ENCODE data around the gene GPD2.

The GPD2 gene

DNA sequence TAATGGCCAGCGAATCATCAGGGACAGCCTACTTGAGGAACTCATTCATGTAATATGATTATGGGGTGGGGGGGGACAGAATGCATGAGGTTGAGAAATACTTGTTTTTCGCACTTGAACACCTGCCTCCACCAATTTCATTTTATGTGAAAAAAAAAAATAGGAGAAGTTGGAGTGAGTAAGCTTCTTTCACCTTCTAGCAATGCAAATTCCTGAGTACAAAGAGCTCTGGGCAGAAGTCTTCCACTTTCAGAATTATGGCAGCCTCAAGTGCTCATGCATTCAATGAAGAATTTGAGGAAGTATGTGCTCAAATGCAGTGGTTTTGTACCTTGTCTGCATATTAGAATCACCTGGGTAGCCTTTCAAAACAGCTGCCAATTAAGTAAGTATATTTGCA lies 40.1 kb upstream of the GPD2 start:
- Histone ChIP-seq H3K36me3 (ENCODE audit: control insufficient read depth in 2 of 2, insufficient read depth in 1 of 2, low read length in 2 of 2) (no peaks in the 10 kb centered on the region), H3K4me1 (ENCODE audit: control insufficient read depth, insufficient read depth, low read length) (no peaks in the 10 kb centered on the region), H3K27ac (ENCODE audit: extremely low read depth, low read depth, low read length) (no peak overlapping the region), H3K9me3 (ENCODE audit: control insufficient read depth, insufficient read depth, low read depth, low read length) (no peaks in the 10 kb centered on the region), H3K4me3 (ENCODE audit: low read depth, low read length) (no peak overlapping the region)
- TF ChIP-seq ZBTB21 (tag by site-specific recombination; IDR thresholded peaks at IDR 0.05) (no peak), GFI1B (tag by site-specific recombination; IDR thresholded peaks at IDR 0.05) (no peak), ZNF677 (tag by site-specific recombination; IDR thresholded peaks at IDR 0.05) (no peak), ZNF585B (tag by site-specific recombination; IDR thresholded peaks at IDR 0.05) (no peak), ZNF341 (tag by site-specific recombination; IDR thresholded peaks at IDR 0.05; ENCODE audit: low read depth) (no peak), ZNF707 (tag by site-specific recombination; IDR thresholded peaks at IDR 0.05) (no peak), ZNF121 (tag by site-specific recombination; IDR thresholded peaks at IDR 0.05) (no peak), ZFP69B (tag by site-specific recombination; IDR thresholded peaks at IDR 0.05) (no peak)
- TF ChIP-seq, protein P1, sequence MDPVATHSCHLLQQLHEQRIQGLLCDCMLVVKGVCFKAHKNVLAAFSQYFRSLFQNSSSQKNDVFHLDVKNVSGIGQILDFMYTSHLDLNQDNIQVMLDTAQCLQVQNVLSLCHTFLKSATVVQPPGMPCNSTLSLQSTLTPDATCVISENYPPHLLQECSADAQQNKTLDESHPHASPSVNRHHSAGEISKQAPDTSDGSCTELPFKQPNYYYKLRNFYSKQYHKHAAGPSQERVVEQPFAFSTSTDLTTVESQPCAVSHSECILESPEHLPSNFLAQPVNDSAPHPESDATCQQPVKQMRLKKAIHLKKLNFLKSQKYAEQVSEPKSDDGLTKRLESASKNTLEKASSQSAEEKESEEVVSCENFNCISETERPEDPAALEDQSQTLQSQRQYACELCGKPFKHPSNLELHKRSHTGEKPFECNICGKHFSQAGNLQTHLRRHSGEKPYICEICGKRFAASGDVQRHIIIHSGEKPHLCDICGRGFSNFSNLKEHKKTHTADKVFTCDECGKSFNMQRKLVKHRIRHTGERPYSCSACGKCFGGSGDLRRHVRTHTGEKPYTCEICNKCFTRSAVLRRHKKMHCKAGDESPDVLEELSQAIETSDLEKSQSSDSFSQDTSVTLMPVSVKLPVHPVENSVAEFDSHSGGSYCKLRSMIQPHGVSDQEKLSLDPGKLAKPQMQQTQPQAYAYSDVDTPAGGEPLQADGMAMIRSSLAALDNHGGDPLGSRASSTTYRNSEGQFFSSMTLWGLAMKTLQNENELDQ (tag by site-specific recombination; IDR thresholded peaks at IDR 0.05; ENCODE audit: low read depth) = no peak
- TF ChIP-seq, protein P2, sequence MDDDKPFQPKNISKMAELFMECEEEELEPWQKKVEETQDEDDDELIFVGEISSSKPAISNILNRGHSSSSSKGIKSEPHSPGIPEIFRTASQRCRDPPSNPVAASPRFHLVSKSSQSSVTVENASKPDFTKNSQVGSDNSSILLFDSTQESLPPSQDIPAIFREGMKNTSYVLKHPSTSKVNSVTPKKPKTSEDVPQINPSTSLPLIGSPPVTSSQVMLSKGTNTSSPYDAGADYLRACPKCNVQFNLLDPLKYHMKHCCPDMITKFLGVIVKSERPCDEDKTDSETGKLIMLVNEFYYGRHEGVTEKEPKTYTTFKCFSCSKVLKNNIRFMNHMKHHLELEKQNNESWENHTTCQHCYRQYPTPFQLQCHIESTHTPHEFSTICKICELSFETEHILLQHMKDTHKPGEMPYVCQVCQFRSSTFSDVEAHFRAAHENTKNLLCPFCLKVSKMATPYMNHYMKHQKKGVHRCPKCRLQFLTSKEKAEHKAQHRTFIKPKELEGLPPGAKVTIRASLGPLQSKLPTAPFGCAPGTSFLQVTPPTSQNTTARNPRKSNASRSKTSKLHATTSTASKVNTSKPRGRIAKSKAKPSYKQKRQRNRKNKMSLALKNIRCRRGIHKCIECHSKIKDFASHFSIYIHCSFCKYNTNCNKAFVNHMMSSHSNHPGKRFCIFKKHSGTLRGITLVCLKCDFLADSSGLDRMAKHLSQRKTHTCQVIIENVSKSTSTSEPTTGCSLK (tag by site-specific recombination; IDR thresholded peaks at IDR 0.05) = no peak
- TF ChIP-seq, protein P3, sequence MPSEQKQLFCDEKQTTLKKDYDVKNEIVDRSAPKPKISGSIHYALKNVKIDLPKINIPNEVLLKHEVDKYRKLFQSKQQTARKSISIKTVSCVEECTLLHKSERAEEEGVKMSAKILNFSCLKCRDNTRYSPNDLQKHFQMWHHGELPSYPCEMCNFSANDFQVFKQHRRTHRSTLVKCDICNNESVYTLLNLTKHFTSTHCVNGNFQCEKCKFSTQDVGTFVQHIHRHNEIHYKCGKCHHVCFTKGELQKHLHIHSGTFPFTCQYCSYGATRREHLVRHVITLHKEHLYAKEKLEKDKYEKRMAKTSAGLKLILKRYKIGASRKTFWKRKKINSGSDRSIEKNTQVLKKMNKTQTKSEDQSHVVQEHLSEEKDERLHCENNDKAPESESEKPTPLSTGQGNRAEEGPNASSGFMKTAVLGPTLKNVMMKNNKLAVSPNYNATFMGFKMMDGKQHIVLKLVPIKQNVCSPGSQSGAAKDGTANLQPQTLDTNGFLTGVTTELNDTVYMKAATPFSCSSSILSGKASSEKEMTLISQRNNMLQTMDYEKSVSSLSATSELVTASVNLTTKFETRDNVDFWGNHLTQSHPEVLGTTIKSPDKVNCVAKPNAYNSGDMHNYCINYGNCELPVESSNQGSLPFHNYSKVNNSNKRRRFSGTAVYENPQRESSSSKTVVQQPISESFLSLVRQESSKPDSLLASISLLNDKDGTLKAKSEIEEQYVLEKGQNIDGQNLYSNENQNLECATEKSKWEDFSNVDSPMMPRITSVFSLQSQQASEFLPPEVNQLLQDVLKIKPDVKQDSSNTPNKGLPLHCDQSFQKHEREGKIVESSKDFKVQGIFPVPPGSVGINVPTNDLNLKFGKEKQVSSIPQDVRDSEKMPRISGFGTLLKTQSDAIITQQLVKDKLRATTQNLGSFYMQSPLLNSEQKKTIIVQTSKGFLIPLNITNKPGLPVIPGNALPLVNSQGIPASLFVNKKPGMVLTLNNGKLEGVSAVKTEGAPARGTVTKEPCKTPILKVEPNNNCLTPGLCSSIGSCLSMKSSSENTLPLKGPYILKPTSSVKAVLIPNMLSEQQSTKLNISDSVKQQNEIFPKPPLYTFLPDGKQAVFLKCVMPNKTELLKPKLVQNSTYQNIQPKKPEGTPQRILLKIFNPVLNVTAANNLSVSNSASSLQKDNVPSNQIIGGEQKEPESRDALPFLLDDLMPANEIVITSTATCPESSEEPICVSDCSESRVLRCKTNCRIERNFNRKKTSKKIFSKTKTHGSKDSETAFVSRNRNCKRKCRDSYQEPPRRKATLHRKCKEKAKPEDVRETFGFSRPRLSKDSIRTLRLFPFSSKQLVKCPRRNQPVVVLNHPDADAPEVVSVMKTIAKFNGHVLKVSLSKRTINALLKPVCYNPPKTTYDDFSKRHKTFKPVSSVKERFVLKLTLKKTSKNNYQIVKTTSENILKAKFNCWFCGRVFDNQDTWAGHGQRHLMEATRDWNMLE (tag by site-specific recombination; conservative IDR thresholded peaks at IDR 0.05; ENCODE audit: low read depth) = no peak
- TF ChIP-seq, protein P4, sequence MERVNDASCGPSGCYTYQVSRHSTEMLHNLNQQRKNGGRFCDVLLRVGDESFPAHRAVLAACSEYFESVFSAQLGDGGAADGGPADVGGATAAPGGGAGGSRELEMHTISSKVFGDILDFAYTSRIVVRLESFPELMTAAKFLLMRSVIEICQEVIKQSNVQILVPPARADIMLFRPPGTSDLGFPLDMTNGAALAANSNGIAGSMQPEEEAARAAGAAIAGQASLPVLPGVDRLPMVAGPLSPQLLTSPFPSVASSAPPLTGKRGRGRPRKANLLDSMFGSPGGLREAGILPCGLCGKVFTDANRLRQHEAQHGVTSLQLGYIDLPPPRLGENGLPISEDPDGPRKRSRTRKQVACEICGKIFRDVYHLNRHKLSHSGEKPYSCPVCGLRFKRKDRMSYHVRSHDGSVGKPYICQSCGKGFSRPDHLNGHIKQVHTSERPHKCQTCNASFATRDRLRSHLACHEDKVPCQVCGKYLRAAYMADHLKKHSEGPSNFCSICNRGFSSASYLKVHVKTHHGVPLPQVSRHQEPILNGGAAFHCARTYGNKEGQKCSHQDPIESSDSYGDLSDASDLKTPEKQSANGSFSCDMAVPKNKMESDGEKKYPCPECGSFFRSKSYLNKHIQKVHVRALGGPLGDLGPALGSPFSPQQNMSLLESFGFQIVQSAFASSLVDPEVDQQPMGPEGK (tag by site-specific recombination; IDR thresholded peaks at IDR 0.05) = no peak
- ChIA-PET CTCF (interaction anchor here (0.6 to 0.9 kb wide), 3 partner anchors 14 to 1172 kb away, joined by 3 read pairs; no protein-coding TSS in a partner anchor), POLR2A (no interaction called here)

DNA sequence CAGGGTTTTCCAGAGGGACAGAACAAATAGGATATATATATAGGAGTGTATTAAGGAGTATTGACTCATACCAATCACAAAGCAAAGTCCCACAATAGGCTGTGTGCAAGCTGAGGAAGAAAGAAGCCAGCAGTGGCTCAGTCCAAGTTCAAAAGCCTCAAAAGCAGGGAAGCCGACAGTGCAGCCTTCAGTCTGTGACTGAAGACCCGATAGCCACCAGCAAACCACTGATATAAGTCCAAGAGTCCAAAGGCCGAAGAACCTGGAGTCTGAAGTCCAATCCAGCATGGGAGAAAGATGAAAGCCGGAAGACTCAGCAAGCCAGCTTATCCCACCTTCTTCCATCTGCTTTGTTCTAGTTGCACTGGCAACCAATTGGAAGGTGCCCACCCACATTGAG lies 39.0 kb upstream of the GPD2 start:
- TF ChIP-seq, protein P5, sequence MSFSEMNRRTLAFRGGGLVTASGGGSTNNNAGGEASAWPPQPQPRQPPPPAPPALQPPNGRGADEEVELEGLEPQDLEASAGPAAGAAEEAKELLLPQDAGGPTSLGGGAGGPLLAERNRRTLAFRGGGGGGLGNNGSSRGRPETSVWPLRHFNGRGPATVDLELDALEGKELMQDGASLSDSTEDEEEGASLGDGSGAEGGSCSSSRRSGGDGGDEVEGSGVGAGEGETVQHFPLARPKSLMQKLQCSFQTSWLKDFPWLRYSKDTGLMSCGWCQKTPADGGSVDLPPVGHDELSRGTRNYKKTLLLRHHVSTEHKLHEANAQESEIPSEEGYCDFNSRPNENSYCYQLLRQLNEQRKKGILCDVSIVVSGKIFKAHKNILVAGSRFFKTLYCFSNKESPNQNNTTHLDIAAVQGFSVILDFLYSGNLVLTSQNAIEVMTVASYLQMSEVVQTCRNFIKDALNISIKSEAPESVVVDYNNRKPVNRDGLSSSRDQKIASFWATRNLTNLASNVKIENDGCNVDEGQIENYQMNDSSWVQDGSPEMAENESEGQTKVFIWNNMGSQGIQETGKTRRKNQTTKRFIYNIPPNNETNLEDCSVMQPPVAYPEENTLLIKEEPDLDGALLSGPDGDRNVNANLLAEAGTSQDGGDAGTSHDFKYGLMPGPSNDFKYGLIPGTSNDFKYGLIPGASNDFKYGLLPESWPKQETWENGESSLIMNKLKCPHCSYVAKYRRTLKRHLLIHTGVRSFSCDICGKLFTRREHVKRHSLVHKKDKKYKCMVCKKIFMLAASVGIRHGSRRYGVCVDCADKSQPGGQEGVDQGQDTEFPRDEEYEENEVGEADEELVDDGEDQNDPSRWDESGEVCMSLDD (tag by site-specific recombination; IDR thresholded peaks at IDR 0.05) = no peak
- TF ChIP-seq SETDB1 (IDR thresholded peaks at IDR 0.05; ENCODE audit: insufficient read length, low read length) (no peak), ZNF658 (tag by site-specific recombination; IDR thresholded peaks at IDR 0.05) (no peak), OVOL3 (tag by site-specific recombination; IDR thresholded peaks at IDR 0.05) (no peak)
- TF ChIP-seq, protein P6, sequence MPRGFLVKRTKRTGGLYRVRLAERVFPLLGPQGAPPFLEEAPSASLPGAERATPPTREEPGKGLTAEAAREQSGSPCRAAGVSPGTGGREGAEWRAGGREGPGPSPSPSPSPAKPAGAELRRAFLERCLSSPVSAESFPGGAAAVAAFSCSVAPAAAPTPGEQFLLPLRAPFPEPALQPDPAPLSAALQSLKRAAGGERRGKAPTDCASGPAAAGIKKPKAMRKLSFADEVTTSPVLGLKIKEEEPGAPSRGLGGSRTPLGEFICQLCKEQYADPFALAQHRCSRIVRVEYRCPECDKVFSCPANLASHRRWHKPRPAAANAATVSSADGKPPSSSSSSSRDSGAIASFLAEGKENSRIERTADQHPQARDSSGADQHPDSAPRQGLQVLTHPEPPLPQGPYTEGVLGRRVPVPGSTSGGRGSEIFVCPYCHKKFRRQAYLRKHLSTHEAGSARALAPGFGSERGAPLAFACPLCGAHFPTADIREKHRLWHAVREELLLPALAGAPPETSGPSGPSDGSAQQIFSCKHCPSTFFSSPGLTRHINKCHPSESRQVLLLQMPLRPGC (tag by site-specific recombination; IDR thresholded peaks at IDR 0.05) = no peak
- POLR2A ChIA-PET = no interaction called here
- CTCF ChIA-PET = no interaction called here
- no peaks in the 10 kb centered on the region for H3K9me3 ChIP-seq (ENCODE audit: control insufficient read depth, insufficient read depth, low read depth, low read length)
- H3K27ac ChIP-seq (ENCODE audit: extremely low read depth, low read depth, low read length) = no peak overlapping the region
- H3K4me3 ChIP-seq (ENCODE audit: low read depth, low read length) = no peak overlapping the region
- H3K4me1 ChIP-seq (ENCODE audit: control insufficient read depth, insufficient read depth, low read length) = no peaks in the 10 kb centered on the region
- H3K36me3 ChIP-seq (ENCODE audit: control insufficient read depth in 2 of 2, insufficient read depth in 1 of 2, low read length in 2 of 2) = no peaks in the 10 kb centered on the region
